OCI-LY3 (cell line): ENCODE data around the gene SNURF.

Source experiments
- EZH2phosphoT487 ChIP-seq: fragments of 200-600 bp; shearing (Covaris generic); IDR thresholded peaks from 2 replicates; pipeline ENCODE4 v1.6.1; 2018; ENCODE audit warnings: antibody characterized with exemption, mixed run types, low read depth
- TF ChIP-seq, protein P1 (sequence below): fragments of 200-600, 300-600 bp; sonication (generic); IDR thresholded peaks from 2 replicates; pipeline ENCODE4 v1.5.1; 2014; ENCODE audit warnings: antibody characterized with exemption, low read length, low read depth

DNA sequence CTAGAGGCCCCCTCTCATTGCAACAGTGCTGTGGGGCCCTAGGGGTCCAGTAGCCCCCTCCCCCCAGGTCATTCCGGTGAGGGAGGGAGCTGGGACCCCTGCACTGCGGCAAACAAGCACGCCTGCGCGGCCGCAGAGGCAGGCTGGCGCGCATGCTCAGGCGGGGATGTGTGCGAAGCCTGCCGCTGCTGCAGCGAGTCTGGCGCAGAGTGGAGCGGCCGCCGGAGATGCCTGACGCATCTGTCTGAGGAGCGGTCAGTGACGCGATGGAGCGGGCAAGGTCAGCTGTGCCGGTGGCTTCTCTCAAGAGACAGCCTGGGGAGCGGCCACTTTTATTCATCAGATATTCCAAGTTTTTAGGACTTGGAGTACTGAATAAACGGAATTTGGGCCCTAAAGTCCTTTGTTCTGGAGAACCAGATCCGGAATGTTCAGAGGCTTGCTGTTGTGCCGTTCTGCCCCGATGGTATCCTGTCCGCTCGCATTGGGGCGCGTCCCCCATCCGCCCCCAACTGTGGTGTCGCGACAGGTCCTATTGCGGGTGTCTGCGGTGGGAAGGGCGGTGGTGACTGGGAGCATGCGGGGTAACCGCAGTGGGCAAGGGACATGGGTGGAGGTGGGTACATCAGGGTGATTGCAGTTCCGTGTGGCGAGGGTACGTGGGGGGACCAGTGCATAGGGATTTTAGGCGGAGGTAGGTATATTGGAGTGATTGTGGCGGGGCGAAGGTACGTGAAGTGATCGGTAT lies at the start of gene SNURF, which contains the start of gene SNRPN:
- TF ChIP-seq, protein P1, sequence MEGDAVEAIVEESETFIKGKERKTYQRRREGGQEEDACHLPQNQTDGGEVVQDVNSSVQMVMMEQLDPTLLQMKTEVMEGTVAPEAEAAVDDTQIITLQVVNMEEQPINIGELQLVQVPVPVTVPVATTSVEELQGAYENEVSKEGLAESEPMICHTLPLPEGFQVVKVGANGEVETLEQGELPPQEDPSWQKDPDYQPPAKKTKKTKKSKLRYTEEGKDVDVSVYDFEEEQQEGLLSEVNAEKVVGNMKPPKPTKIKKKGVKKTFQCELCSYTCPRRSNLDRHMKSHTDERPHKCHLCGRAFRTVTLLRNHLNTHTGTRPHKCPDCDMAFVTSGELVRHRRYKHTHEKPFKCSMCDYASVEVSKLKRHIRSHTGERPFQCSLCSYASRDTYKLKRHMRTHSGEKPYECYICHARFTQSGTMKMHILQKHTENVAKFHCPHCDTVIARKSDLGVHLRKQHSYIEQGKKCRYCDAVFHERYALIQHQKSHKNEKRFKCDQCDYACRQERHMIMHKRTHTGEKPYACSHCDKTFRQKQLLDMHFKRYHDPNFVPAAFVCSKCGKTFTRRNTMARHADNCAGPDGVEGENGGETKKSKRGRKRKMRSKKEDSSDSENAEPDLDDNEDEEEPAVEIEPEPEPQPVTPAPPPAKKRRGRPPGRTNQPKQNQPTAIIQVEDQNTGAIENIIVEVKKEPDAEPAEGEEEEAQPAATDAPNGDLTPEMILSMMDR: no peak
- TF ChIP-seq EZH2phosphoT487: no peak
